Measurements from ENCODE around the gene NIPAL3.
"Not testable (repeated sequence)": the region's sequence is repeated elsewhere in the genome, so short reads cannot be mapped to it uniquely, and the experiment has no call there.

NIPAL3 gene

GRCh38 chr1:24424990-24425389 lies 9.4 kb downstream of the NIPAL3 start:
- DNase-seq (ENCODE audit: low read depth), result no peak

- no peak for DNase-seq (ENCODE audit: low read depth)
Measured at GRCh38 chr1:24425441-24425840, 9.8 kb downstream of the NIPAL3 start.

- no peak for DNase-seq (ENCODE audit: low read depth)
Measured at GRCh38 chr1:24425922-24426321, 10.3 kb downstream of the NIPAL3 start.

GRCh38 chr1:24426744-24427544 lies 11.3 kb downstream of the NIPAL3 start:
- DNase-seq (ENCODE audit: low read depth), result no peak

GRCh38 chr1:24427545-24427862 lies 11.9 kb downstream of the NIPAL3 start:
- DNase-seq (ENCODE audit: low read depth), result no peak

GRCh38 chr1:24435782-24436365 lies 20.3 kb downstream of the NIPAL3 start:
- no peak for DNase-seq (ENCODE audit: low read depth)

GRCh38 chr1:24437631-24438396 lies 22.2 kb downstream of the NIPAL3 start:
- no peak for DNase-seq (ENCODE audit: low read depth)

- DNase-seq (ENCODE audit: low read depth), result peak; percentile 57
Measured at GRCh38 chr1:24438423-24438901, 22.9 kb downstream of the NIPAL3 start.

GRCh38 chr1:24440436-24440835 lies 24.8 kb downstream of the NIPAL3 start:
- no peak for DNase-seq (ENCODE audit: low read depth)

GRCh38 chr1:24441480-24441879 lies 25.9 kb downstream of the NIPAL3 start:
- no peak for DNase-seq (ENCODE audit: low read depth)

- DNase-seq (ENCODE audit: low read depth), result no peak
Measured at GRCh38 chr1:24441996-24442668, 26.5 kb downstream of the NIPAL3 start.

- DNase-seq (ENCODE audit: low read depth), result no peak
Measured at GRCh38 chr1:24442764-24443163, 27.2 kb downstream of the NIPAL3 start.

- no peak for DNase-seq (ENCODE audit: low read depth)
Measured at GRCh38 chr1:24443241-24443656, 27.6 kb downstream of the NIPAL3 start.

GRCh38 chr1:24446446-24446845 lies 30.8 kb downstream of the NIPAL3 start:
- DNase-seq (ENCODE audit: low read depth), result not testable (repeated sequence)

GRCh38 chr1:24450316-24450715 lies 34.7 kb downstream of the NIPAL3 start:
- DNase-seq (ENCODE audit: low read depth), result no peak

- no peak for DNase-seq (ENCODE audit: low read depth)
Measured at GRCh38 chr1:24450857-24451397, 35.3 kb downstream of the NIPAL3 start.

GRCh38 chr1:24451746-24452145 lies 36.1 kb downstream of the NIPAL3 start:
- DNase-seq (ENCODE audit: low read depth), result no peak

GRCh38 chr1:24452922-24453485 lies 37.4 kb downstream of the NIPAL3 start:
- no peak for DNase-seq (ENCODE audit: low read depth)

GRCh38 chr1:24454673-24455072 lies 39.1 kb downstream of the NIPAL3 start:
- DNase-seq (ENCODE audit: low read depth), result no peak

GRCh38 chr1:24455272-24455671 lies 39.7 kb downstream of the NIPAL3 start:
- DNase-seq (ENCODE audit: low read depth), result no peak

- no peak for DNase-seq (ENCODE audit: low read depth)
Measured at GRCh38 chr1:24457866-24458265, 42.3 kb downstream of the NIPAL3 start.

Data from GM04503 (cell line).